ENCODE data around the gene KCNAB1. TPM values are rescaled to one million over a fixed set of nuclear protein-coding genes. Genes with fewer than 3 reads are reported as not detected.
"Not testable (repeated sequence)": the region's sequence is repeated elsewhere in the genome, so short reads cannot be mapped to it uniquely, and the experiment has no call there.

Gene KCNAB1
- total RNA-seq, 4 donors from 2014 or later, result 4.2 to 11.4 (median 7.8) TPM

GRCh38 chr3:156217674-156218352 lies 97.4 kb downstream of the KCNAB1 start:
- Histone ChIP-seq H3K4me3 (no peak overlapping the region), H3K4me1 (no peaks in the 10 kb centered on the region), H3K9me3 (peaks cover 0 to 4% (median 0%) of the 10 kb centered on the region in 4 donors), H3K27me3 (no peaks in the 10 kb centered on the region), H3K36me3 (no peaks in the 10 kb centered on the region), H3K27ac (no peak overlapping the region)
- 78 to 79% methylated on average over 9 of the region's 9 CpGs for WGBS, 2 donors
- no peak for DNase-seq (ENCODE audit: low spot score in 2 of 2)
- no peak for TF ChIP-seq CTCF (IDR thresholded peaks at IDR 0.05)
- no peak for TF ChIP-seq POLR2A (IDR thresholded peaks at IDR 0.05)
- no peak for TF ChIP-seq EP300 (IDR thresholded peaks at IDR 0.05)

- Histone ChIP-seq H3K9me3 (peaks cover 0 to 4% (median 0%) of the 10 kb centered on the region in 4 donors), H3K27me3 (no peaks in the 10 kb centered on the region), H3K27ac (no peak overlapping the region), H3K4me1 (no peaks in the 10 kb centered on the region), H3K36me3 (no peaks in the 10 kb centered on the region), H3K4me3 (no peak overlapping the region)
- WGBS, 2 donors, result 91 to 94% methylated on average over 3 of the region's 3 CpGs
- no peak for DNase-seq (ENCODE audit: low spot score in 2 of 2)
- no peak for TF ChIP-seq EP300 (IDR thresholded peaks at IDR 0.05)
- TF ChIP-seq POLR2A (IDR thresholded peaks at IDR 0.05), result no peak
- TF ChIP-seq CTCF (IDR thresholded peaks at IDR 0.05), result no peak
These were observed 98.0 kb downstream of the KCNAB1 start for GRCh38 chr3:156218353-156218744.

GRCh38 chr3:156222381-156222780 lies 102.0 kb downstream of the KCNAB1 start:
- not testable (repeated sequence) for H3K4me3 ChIP-seq; H3K27me3 ChIP-seq; H3K4me1 ChIP-seq; DNase-seq (ENCODE audit: low spot score in 2 of 2); H3K36me3 ChIP-seq; H3K27ac ChIP-seq; H3K9me3 ChIP-seq

- not testable (repeated sequence) for H3K9me3 ChIP-seq; H3K36me3 ChIP-seq; H3K4me1 ChIP-seq; H3K27me3 ChIP-seq; H3K27ac ChIP-seq; DNase-seq (ENCODE audit: low spot score in 2 of 2); H3K4me3 ChIP-seq
- 97 to 98% methylated on average over 10 to 15 of the region's 23 CpGs for WGBS, 2 donors
These were observed 103.7 kb downstream of the KCNAB1 start for GRCh38 chr3:156224046-156224445.

- no peak overlapping the region for H3K4me3 ChIP-seq
- H3K36me3 ChIP-seq, result no peaks in the 10 kb centered on the region
- no peaks in the 10 kb centered on the region for H3K4me1 ChIP-seq
- H3K27me3 ChIP-seq, result no peaks in the 10 kb centered on the region
- no peak for TF ChIP-seq CTCF (IDR thresholded peaks at IDR 0.05)
- TF ChIP-seq POLR2A (IDR thresholded peaks at IDR 0.05), result no peak
- no peak for TF ChIP-seq EP300 (IDR thresholded peaks at IDR 0.05)
- WGBS, 2 donors, result 62 to 66% methylated on average over 6 of the region's 6 CpGs
- H3K9me3 ChIP-seq, result no peaks in the 10 kb centered on the region
- no peak for DNase-seq (ENCODE audit: low spot score in 2 of 2)
- no peak overlapping the region for H3K27ac ChIP-seq
These were observed 106.5 kb downstream of the KCNAB1 start for GRCh38 chr3:156226676-156227420.

GRCh38 chr3:156227704-156228103 lies 107.3 kb downstream of the KCNAB1 start:
- DNase-seq (ENCODE audit: low spot score in 2 of 2), result no peak
- H3K27me3 ChIP-seq, result no peaks in the 10 kb centered on the region
- H3K4me3 ChIP-seq, result no peak overlapping the region
- TF ChIP-seq EP300 (IDR thresholded peaks at IDR 0.05) (no peak), POLR2A (IDR thresholded peaks at IDR 0.05) (no peak), CTCF (IDR thresholded peaks at IDR 0.05) (no peak)
- H3K36me3 ChIP-seq, result no peaks in the 10 kb centered on the region
- H3K4me1 ChIP-seq, result no peaks in the 10 kb centered on the region
- WGBS, 2 donors, result 76% methylated on average over 6 of the region's 6 CpGs
- no peak overlapping the region for H3K27ac ChIP-seq
- no peaks in the 10 kb centered on the region for H3K9me3 ChIP-seq

Data from tibial nerve (tissue), 4 donors.